OCI-LY1 (cell line): Measurements from ENCODE around the gene ECSIT.

Source experiments
- CTCF ChIP-seq: fragments of 200-600 bp; sonication (generic), shearing (Covaris generic); IDR thresholded peaks from 2 replicates; pipeline ENCODE4 v1.5.1; 2017; ENCODE audit warnings: mild to moderate bottlenecking, antibody characterized with exemption, low read length, moderate library complexity, mixed read lengths
- EZH2 ChIP-seq: fragments of 200-600 bp; sonication (generic), shearing (Covaris generic); IDR thresholded peaks from 2 replicates; pipeline ENCODE4 v1.8.0; 2017; ENCODE audit warnings: borderline replicate concordance, mixed run types, mild to moderate bottlenecking, antibody characterized with exemption, low read length, moderate library complexity, mixed read lengths

GRCh38 chr19:11458236-11458900 lies 70.6 kb downstream of the ECSIT start:
- TF ChIP-seq CTCF, result no peak
- no peak for TF ChIP-seq EZH2
